GM12874 (cell line): ENCODE measurements around the gene PAX1.
A peak's percentile ranks its signal among the peaks of the same experiment; 100 is the strongest.

Source experiments
- CTCF ChIP-seq: IDR thresholded peaks from 2 replicates; pipeline ENCODE4 v1.5.1; 2011; ENCODE audit warnings: low read depth, mild to moderate bottlenecking, control low read depth, low read length, moderate library complexity; ENCODE audit not compliant: insufficient read depth

Gene PAX1

GRCh38 chr20:21767200-21767738, 61.8 kb downstream of the PAX1 start:
- TF ChIP-seq CTCF = no peak

GRCh38 chr20:21767739-21768223, 62.3 kb downstream of the PAX1 start:
- peak; percentile 41; the same call in 1 of the 2 replicates for TF ChIP-seq CTCF
